Stimulated activated CD8-positive, alpha-beta memory T cell treated with anti-CD3 and anti-CD28 coated beads, Interleukin-12 subunit alpha, Interleukin-12 subunit beta, amount 100 ng/mL, for 24 hours (primary cell): ENCODE results near the gene CABP4.

Experiments used
- DNase-seq: peaks from one replicate; pipeline ENCODE4 v3.0.0-alpha.2; 2020; ENCODE audit errors: extremely low read depth

Gene CABP4

GRCh38 chr11:67435727-67436458 is 19.3 kb upstream of the CABP4 start:
- no peak for DNase-seq

GRCh38 chr11:67436459-67437081 is 18.6 kb upstream of the CABP4 start:
- DNase-seq = no peak

GRCh38 chr11:67437082-67437808 is 17.9 kb upstream of the CABP4 start, which contains the start of gene PTPRCAP:
TSS of gene PTPRCAP (minus strand) at chr11:67437682. CDS start at chr11:67437619, 63 bp downstream.
- peak; percentile 60 for DNase-seq

DNA sequence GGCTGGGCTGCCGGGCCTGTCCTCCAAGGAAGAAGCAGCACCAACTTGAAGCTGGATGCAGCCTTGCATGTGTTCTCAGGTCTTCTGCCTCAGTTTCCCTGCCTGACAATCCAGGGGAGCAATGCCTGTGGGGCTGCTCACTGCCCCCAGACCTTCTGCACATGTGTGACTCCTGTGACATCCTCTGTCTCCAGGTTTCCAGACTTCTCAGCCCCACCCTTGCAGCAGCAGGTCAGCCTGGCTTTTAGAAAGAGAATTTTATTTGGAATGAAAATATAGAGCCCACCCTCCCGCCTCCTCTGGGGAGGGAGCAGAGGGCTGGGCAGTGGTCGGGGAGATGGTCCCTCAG is 17.4 kb upstream of the CABP4 start:
- DNase-seq = no peak

DNA sequence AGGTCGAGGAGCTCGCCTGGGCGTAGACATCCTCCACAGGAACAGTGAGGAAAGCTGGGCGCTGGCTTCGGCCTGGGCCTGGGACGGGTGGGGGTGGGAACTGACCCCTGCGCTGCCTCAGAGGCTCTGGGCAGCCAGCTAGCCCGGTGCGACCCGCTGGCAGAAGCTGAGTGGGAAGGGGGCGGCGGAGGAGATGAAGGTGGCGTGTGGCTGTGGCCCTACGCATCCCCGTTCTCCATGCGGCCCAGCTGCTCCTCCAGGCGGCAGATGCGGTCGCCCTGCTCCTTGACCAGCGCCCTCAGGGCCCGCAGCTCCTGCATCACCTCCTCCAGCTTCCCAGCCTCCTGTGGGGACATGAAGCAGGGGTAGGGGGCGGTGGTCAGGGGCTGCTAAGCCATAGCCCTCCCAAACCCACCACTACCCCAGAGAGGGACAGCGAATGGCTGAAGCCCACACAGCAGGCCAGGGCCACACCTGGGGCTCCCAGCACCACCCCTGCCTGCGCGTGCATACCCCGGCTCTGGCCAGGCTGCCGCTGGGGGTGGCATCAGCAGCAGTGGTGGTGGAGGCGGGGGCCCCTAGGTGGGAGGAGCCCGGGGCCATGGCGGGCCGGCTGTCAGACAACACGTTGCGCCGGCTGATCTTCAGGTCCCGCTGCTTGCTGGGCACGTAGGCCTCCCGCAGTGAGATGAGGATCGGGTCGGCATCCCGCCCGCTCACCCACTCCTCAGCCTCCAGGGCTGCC is 16.8 kb upstream of the CABP4 start:
- peak; percentile 55 for DNase-seq

GRCh38 chr11:67439321-67440228 is 15.6 kb upstream of the CABP4 start:
- no peak for DNase-seq

DNA sequence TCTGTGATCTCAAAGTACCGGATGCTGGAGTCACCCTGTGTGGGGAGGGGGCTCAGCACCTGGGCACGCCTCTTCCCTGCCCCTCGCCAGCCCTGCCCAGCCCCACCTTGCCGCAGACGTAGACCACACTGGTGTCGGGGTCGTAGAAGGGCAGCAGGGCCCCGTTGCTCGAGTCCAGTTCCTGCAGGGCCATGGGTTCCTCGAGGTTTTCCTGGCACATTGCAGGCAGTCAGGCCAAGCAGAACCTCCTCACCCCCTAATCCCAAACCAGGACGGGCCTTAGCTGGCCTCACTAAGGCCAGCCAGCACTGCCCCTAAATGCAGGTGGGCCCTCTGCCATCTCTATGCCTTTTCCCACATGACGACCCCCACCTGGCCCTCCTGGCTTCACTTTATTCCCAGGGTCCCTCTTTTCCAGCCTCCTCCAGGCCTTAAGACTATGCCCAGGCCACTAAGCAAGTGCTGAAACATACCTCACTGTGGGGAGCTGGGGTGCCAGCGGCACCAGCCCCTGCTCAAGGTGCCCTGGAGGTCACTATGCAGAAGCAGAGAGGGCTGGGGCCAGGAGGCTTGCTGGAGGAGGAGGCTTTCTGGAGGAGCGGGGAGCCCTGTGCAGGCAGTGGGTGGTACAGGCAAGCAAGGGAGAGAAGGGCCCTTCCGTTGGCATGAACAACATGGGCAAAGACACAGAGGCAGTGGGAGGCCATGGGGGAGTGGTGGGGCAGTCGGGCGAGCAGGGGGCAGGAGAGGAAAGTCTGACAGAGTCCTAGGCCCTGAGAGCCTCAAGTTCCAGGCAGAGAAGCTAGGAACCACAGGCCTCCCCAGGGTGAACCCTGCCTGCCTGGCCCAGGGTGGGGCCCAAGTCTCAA is 14.7 kb upstream of the CABP4 start:
- no peak for DNase-seq

GRCh38 chr11:67441098-67441563 is 14.0 kb upstream of the CABP4 start:
- no peak for DNase-seq

GRCh38 chr11:67441731-67442351 is 13.3 kb upstream of the CABP4 start:
- DNase-seq = no peak

GRCh38 chr11:67442504-67443404 is 12.4 kb upstream of the CABP4 start:
- DNase-seq = no peak

DNA sequence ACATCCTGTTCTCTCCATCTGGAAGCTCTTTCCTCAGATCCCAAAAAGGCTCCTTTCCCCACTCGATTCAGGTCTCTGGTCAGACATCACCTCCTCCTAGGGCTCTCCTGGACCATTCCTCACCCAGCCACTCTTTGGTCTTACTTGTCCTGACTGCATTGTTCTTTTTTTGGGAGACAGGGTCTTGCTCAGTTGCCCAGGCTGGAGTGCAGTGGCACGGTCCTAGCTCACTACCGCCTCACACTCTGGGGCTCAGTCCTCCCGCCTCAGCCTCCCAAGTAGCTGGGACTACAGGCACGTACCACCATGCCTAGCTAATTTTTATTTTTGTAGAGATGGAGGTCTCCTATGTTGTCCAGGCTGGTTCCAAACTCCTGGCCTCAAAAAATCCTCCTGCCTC is 9.6 kb upstream of the CABP4 start:
- DNase-seq = no peak

GRCh38 chr11:67448220-67448609 is 6.9 kb upstream of the CABP4 start:
- DNase-seq = no peak

DNA sequence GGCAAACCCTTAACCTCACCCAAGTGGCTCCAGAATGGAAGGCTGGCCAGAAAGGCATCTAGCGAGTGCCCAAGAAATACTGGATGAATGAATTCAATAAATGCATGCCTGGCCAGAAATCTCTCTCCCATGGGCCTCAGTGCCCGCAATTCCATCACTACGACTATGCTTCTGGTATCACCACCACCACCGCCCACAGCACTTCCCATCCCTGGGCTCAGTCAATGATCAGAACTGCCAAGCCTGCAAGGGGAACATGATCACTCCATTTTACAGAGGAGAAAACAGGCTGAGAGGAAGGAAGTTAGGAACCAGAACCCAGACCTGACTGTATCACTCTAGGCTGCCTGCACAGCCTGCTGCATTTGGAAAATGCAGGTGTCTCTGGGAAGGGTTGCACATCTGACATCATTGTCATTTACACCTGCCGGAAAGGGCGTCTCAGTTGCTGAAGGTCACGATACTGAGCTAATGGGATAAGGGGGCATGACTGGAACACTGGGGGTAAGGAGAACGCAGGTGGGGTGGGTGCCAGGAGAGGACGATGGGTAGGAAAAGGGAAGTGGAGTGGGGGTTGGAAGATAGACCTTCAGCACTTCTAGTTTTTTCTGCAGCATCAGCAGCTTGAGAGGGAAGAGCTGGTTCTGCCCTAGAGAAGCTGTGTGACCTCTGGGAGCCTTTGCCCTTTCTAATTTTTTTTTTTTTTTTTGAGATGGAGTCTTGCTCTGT is 5.9 kb upstream of the CABP4 start:
- no peak for DNase-seq

- DNase-seq = no peak
These were observed 4.1 kb upstream of the CABP4 start for GRCh38 chr11:67450796-67451657.

DNA sequence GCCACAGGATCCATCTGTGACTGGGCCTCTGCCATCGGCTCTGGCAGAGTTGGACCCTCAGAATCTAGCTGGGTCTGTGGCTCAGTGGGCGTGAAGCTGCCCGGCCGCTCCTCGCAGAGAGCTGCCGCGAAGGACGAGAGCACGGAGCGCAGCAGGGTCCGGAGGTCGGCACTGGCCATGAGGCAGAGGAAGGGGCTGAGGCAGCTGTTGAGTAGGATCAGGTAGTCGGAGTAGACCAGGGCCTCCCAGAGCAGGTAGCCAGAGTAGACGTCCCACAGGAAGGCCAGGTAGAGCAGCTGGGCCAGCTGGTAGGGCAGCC is 3.5 kb upstream of the CABP4 start:
- no peak for DNase-seq

DNA sequence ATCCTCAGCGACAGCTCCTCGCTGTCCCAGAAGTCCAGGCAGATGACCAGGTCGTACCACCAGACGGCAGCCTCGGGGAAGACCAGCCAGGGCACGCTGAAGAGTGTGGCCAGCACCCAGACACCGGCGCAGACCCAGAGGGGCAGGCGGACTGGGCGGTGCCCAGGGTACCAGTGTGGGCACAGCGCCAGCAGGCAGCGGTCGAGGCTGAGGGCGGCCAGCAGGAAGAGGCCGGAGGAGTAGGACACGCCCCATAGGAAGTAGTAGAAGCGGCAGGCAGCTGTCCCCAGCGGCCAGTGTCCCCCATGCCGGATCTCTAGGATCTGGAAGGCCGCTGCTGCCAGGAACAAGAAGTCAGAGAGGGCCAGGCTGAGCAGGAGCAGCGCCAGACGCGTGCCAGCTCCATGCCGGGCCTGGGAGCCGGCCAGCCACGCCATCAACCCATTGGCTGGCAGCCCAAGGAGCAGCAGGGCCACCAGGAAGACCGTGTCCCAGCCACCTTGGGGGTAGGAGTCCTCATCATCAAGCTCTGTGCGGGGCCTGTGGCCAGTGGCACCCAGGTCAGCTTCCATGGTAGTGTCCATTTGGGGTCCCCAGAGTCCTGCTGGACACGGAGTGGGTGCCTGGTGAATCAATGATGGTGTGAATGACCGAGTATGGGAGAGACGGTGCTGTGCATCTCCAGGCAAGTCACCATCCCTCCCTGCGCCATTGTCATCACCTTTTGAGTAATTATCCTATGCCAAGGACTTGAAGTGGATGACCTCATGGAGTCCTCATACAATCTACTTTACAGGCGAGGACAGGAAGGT is 2.8 kb upstream of the CABP4 start, which contains the start of gene GPR152:
GPR152 (minus strand) TSS at position 589 of the 812 bp plus-strand sequence; CDS start at position 584, 5 bp downstream.
- DNase-seq = no peak
